GM13977 (cell line): ENCODE data around the gene AMER2.

ENCODE experiments used
- DNase-seq: peaks from one replicate; pipeline ENCODE4 v3.0.0; 2012; ENCODE audit warnings: low spot score
- in situ Hi-C: fragments of 300-500 bp; cut with MboI; formaldehyde crosslinking; loops from one replicate; pipeline ENCODE4 v1.12.0; 2022; ENCODE audit warnings: low sequenced_read_pairs, low pct_unique_long_range_greater_than_20kb, mixed read lengths, inconsistent platforms; ENCODE audit not compliant: unreplicated experiment
- TF ChIP-seq, protein P1 (sequence below): IDR thresholded peaks from 2 replicates; pipeline ENCODE4 v1.5.1; 2012; ENCODE audit warnings: mild to moderate bottlenecking, control low read depth; ENCODE audit not compliant: insufficient read depth; ENCODE audit errors: extremely low read depth, missing control alignments

AMER2 gene

DNA sequence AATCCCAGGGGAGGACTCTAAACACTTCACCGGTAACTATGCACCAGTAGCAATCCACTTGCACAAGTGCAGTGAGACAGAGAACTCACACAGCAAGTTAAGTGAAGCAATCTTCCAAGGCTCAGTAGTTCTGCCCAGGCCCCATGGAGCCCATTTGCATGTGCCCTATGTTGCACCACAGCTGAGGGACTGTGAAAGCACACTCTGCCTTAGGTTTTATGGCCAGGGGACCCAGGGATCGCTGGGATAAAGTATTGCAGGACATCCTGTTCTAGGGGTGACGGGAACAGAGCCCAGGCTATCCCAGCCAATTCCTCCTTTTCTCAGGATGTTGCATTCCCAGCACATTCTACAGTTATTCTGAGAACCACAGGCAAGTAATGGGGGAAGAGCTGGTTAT, 6.0 kb upstream of the AMER2 start:
- TF ChIP-seq, protein P1, sequence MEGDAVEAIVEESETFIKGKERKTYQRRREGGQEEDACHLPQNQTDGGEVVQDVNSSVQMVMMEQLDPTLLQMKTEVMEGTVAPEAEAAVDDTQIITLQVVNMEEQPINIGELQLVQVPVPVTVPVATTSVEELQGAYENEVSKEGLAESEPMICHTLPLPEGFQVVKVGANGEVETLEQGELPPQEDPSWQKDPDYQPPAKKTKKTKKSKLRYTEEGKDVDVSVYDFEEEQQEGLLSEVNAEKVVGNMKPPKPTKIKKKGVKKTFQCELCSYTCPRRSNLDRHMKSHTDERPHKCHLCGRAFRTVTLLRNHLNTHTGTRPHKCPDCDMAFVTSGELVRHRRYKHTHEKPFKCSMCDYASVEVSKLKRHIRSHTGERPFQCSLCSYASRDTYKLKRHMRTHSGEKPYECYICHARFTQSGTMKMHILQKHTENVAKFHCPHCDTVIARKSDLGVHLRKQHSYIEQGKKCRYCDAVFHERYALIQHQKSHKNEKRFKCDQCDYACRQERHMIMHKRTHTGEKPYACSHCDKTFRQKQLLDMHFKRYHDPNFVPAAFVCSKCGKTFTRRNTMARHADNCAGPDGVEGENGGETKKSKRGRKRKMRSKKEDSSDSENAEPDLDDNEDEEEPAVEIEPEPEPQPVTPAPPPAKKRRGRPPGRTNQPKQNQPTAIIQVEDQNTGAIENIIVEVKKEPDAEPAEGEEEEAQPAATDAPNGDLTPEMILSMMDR: no peak
- in situ Hi-C loops: no loop called here
- DNase-seq: no peak

DNA sequence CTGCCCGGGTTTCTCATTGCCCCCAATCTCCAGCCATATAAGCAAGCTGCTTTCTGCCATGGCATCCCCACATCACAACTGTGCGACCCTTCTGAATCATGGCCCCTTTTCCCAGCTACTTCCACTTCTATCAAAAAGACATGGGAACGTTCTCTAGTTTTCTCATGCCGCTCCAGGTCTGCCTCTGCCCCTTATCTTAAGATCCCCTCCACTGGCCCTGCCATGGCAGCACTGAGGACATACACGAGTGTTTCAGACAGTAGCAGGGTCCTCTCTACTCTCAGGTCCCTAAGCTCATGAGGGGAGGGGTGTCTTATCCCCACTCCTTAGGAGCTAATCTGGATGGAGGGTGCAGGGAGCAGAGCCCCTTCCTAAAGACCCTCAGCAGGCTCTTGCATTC, 5.5 kb upstream of the AMER2 start:
- DNase-seq: no peak
- in situ Hi-C loops: no loop called here
- TF ChIP-seq, protein P1: no peak

DNA sequence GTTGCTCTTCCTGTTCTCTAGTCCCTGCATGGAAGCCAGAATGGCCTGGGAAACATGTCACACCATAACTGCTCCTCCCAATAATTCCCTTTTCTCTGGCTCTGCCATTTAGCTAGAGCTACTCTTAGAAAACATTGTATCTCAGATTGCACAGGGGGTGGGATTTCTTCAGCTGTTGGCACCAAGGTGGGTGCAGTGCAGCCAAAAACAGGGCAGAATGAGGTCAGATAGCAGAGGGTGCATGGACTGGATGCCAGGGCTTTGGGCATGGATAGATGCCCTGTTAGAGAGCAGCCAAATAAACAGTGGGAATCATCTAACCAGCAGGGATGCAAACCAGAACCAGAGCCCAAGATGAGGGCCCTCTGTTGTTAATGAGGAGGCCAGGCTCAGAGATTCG, 4.9 kb upstream of the AMER2 start:
- in situ Hi-C loops: no loop called here
- DNase-seq: no peak
- TF ChIP-seq, protein P1: no peak

DNA sequence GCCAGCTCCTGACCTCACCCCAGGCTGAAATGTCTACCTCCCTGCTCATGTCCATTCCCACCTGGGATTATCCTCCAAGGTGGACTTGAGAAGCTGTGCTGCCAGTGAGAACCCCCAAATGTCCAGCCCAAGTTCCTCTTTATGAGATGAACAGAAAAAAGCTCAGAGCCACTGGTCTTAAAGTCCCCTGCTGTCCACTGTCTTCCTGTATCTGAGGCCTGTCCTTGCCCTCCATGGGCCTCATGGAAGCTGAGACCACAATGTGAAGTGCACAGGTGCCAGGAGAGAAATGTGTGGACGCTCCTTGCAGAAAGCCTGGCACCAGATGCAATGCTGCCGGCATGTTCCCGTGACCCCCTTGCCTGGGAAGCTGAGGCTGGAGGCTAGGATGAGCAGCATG, 3.3 kb upstream of the AMER2 start:
- no peak for DNase-seq
- TF ChIP-seq, protein P1: no peak
- in situ Hi-C loops: no loop called here

DNA sequence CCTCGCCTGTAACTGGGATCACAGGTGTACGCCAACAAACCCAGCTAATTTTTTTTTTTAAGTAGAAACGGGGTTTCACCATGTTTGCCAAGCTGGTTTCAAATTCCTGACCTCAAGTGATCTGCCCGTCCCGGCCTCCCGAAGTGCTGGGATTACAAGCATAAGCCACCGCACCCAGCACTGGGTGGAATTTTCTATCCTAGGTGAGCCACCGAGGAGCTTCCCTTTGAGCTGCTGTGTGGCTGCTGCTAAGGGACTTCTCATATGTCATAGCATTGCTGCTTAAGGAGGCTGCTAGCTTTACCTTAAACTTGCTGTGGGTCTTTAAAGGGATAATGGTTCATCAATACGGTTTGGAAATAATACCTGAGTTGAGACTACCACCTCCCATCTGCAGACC, 2.9 kb upstream of the AMER2 start:
- no peak for DNase-seq
- in situ Hi-C loops: no loop called here
- TF ChIP-seq, protein P1: no peak

DNA sequence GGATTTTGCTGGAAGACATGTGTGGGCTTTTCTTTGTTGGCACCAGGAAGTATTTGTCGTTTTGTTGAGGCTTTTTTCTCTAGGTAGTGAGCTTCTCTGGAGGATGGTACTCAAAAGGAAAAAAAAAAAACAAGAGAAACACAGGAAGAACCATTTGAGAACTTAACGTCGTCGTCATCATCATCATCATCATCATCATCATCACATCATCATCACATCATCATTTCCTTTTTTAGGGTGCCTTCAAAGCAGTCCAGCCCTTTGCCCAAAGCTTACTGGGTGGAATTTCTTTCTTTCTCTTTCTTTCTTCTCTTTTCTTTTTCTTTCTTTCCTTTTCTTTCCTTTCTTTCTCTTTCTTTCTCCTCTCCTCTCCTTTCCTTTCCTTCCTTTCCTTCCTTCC, 2.2 kb upstream of the AMER2 start:
- TF ChIP-seq, protein P1: no peak
- no peak for DNase-seq
- in situ Hi-C loops: no loop called here

DNA sequence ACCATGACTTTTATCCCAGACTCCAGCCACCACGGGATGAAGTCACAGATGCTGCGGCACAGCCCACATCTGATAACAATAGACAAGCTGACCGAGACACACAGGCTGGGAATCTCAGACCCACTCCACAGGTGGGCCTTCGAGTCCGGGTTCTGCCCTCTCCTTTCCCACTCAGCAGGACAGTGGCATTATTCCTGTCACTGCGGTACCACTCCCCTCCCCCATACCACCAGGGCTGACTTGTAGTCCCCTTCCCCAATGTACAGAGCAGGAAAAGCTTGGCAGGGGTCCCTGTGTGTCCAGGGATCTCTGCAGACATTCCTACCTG, 179 bp upstream of the AMER2 start:
- no peak for DNase-seq
- TF ChIP-seq, protein P1: no peak
- in situ Hi-C loops: no loop called here
